GM06990 (cell line): ENCODE measurements around the gene DNAJC13.

Experiments
- DNase-seq: peaks from one replicate; pipeline ENCODE4 v3.0.0-alpha.2; 2011; ENCODE audit not compliant: insufficient read length; ENCODE audit errors: extremely low read depth
- H3K27me3 ChIP-seq: replicated peaks from 2 replicates; pipeline ENCODE4 v1.6.0; 2011; ENCODE audit warnings: low read length; ENCODE audit not compliant: control insufficient read depth, insufficient read depth
- H3K36me3 ChIP-seq: 2 replicates; pipeline ENCODE4 v1.5.1; 2011; ENCODE audit warnings: low read length; ENCODE audit not compliant: control insufficient read depth, insufficient read depth
- H3K4me3 ChIP-seq: replicated peaks from 2 replicates; pipeline ENCODE4 v1.5.1; 2011; ENCODE audit warnings: low read depth, mild to moderate bottlenecking, control low read depth, low read length
- TF ChIP-seq, protein P1 (sequence below): IDR thresholded peaks from 2 replicates; pipeline ENCODE4 v1.5.1; 2011; ENCODE audit warnings: low read length, control low read depth, mild to moderate bottlenecking, inconsistent platforms; ENCODE audit not compliant: insufficient read depth, poor library complexity, severe bottlenecking

DNAJC13 gene

GRCh38 chr3:132542577-132542976 lies 125.3 kb downstream of the DNAJC13 start:
- TF ChIP-seq, protein P1, sequence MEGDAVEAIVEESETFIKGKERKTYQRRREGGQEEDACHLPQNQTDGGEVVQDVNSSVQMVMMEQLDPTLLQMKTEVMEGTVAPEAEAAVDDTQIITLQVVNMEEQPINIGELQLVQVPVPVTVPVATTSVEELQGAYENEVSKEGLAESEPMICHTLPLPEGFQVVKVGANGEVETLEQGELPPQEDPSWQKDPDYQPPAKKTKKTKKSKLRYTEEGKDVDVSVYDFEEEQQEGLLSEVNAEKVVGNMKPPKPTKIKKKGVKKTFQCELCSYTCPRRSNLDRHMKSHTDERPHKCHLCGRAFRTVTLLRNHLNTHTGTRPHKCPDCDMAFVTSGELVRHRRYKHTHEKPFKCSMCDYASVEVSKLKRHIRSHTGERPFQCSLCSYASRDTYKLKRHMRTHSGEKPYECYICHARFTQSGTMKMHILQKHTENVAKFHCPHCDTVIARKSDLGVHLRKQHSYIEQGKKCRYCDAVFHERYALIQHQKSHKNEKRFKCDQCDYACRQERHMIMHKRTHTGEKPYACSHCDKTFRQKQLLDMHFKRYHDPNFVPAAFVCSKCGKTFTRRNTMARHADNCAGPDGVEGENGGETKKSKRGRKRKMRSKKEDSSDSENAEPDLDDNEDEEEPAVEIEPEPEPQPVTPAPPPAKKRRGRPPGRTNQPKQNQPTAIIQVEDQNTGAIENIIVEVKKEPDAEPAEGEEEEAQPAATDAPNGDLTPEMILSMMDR: no peak
- no peak overlapping the region for H3K4me3 ChIP-seq
- no peaks in the 10 kb centered on the region for H3K27me3 ChIP-seq
- no peak for DNase-seq
- H3K36me3 ChIP-seq: peaks cover 1% of the 10 kb centered on the region; the same call in 1 of the 2 replicates

DNA sequence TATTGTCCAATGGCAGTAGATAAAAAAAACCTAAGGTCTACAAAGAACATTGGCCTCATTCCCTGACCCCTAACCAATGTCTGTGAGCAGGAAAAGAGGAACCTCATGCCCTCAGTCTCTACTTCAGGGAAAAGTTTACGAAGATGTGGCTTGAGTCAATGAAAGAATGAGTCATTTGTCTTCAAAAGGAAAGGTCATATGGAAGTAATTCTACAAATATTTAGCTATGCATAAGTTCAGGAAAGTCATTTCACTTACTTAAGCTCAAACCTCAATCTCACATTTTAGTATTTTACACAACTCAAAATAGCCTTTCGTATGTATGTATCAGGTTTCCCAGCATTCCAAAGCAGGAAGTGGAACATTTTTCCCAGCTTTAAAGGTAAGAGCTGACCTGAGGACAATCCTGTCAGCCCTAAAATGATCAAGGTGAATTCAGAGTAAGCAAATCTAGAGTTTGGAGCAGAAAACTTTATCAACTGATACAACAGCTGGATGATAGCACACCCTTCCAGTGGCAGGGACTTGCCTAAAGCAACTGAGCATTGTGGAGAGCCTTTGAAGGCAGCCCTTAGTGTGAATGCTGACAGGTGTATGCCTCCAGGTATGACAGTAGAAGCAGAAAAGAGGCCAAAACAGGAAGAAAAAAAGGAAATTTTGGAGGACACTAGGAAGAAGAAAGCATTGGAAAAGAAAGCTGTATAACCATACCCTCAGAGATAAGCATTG lies 125.9 kb downstream of the DNAJC13 start:
- TF ChIP-seq, protein P1: no peak
- Histone ChIP-seq H3K36me3 (peaks cover 1% of the 10 kb centered on the region; the same call in 1 of the 2 replicates), H3K4me3 (no peak overlapping the region), H3K27me3 (no peaks in the 10 kb centered on the region)
- DNase-seq: no peak

DNA sequence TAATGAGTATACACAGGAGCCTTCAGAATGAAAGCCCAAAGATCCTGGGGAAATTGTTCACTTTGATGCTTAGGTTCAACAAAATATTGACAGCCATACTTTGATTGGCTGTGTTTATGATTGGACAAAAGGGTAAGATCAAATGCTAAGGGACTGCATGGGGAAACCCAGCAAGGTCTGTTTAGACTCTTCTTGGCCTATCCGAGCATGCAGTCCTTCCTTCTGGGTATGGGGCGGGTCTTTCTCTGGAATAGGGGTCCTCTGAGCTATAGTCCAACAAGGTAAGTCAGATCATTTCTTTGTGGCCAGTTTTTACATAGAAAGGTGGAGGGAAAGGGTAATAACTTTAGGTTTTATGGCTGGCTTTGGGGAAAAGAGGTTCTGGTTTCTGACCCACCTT lies 126.8 kb downstream of the DNAJC13 start:
- Histone ChIP-seq H3K27me3 (no peaks in the 10 kb centered on the region), H3K36me3 (peaks cover 1% of the 10 kb centered on the region; the same call in 1 of the 2 replicates), H3K4me3 (no peak overlapping the region)
- no peak for DNase-seq
- TF ChIP-seq, protein P1: no peak

DNA sequence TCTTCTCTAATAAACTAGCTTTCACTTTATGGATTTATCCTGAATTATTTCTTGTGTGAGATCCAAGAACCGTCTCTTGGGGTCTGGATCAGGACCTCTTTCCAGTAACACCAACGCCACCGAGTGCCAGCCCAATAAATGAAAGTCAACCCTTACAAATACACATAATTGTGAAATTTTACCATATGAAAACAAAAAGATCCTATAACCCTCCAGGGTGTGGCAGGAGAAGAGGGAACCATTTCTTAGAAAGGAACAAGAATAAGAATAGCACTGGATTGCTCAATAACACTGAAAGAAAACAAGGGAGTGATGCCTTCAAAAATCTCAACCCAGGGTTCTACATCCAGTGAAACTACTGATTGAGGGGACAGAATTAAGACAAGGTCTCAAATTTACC lies 128.2 kb downstream of the DNAJC13 start:
- DNase-seq: no peak
- TF ChIP-seq, protein P1: no peak
- Histone ChIP-seq H3K27me3 (no peaks in the 10 kb centered on the region), H3K4me3 (no peak overlapping the region), H3K36me3 (peaks cover 1% of the 10 kb centered on the region; the same call in 1 of the 2 replicates)

GRCh38 chr3:132549169-132549568 lies 131.9 kb downstream of the DNAJC13 start:
- TF ChIP-seq, protein P1: no peak
- Histone ChIP-seq H3K4me3 (no peak overlapping the region), H3K36me3 (no peaks in the 10 kb centered on the region), H3K27me3 (no peaks in the 10 kb centered on the region)
- no peak for DNase-seq
